Measurements from ENCODE around the gene ZBTB42. TPM values are rescaled to one million over a fixed set of nuclear protein-coding genes. Genes with fewer than 3 reads are reported as not detected.

ZBTB42 gene
- total and polyA plus RNA-seq, 2 of the 13 experiments (the other 11 are each of a cell fraction or from before 2014, with no cell fraction given): 2.8 to 4.2 TPM

- no peak for TF ChIP-seq TERF1 (CRISPR knock-in tag; IDR thresholded peaks at IDR 0.05)
- no peak for TF ChIP-seq NFIC (IDR thresholded peaks at IDR 0.05; ENCODE audit: low read length)
- TF ChIP-seq HMG20A (CRISPR knock-in tag; IDR thresholded peaks at IDR 0.05; ENCODE audit: borderline replicate concordance): peak; percentile 22; the same call in 1 of the 2 replicates
- TF ChIP-seq HDAC2 (CRISPR knock-in tag; IDR thresholded peaks at IDR 0.05): 0 out of 2 replicates have a peak, but pooled peaks have one; percentile 31
- TF ChIP-seq EP300 (IDR thresholded peaks at IDR 0.05; ENCODE audit: low read depth in 2 of 2, low read length in 2 of 2): 0 out of 4 replicates have a peak, but pooled peaks of 1 of the 2 experiments have one; percentile 34
- TF ChIP-seq EP300 (CRISPR knock-in tag; IDR thresholded peaks at IDR 0.05; ENCODE audit: borderline replicate concordance): no peak
- TF ChIP-seq ZNF672 (CRISPR knock-in tag; IDR thresholded peaks at IDR 0.05): no peak
- TF ChIP-seq ZNF576 (CRISPR knock-in tag; IDR thresholded peaks at IDR 0.05): no peak
- TF ChIP-seq PATZ1 (CRISPR knock-in tag; IDR thresholded peaks at IDR 0.05): peak; percentile 99
- TF ChIP-seq AHR (CRISPR knock-in tag; IDR thresholded peaks at IDR 0.05): no peak
- TF ChIP-seq TAF1 (CRISPR knock-in tag; IDR thresholded peaks at IDR 0.05): peak; percentile 39; the same call in 1 of the 2 replicates
- TF ChIP-seq ZNF367 (CRISPR knock-in tag; IDR thresholded peaks at IDR 0.05; ENCODE audit: borderline replicate concordance): no peak
- no peak for TF ChIP-seq KDM6A (CRISPR knock-in tag; IDR thresholded peaks at IDR 0.05; ENCODE audit: low read depth)
- no peak for TF ChIP-seq PCBP1 (IDR thresholded peaks at IDR 0.05; ENCODE audit: borderline replicate concordance, low read depth, low read length)
- peak; percentile 12 for TF ChIP-seq YY1 (IDR thresholded peaks at IDR 0.05; ENCODE audit: insufficient read depth, insufficient replicate concordance, low read depth, low read length)
- 0 out of 2 replicates have a peak, but pooled peaks have one; percentile 15 for TF ChIP-seq THAP9 (CRISPR knock-in tag; IDR thresholded peaks at IDR 0.05; ENCODE audit: borderline replicate concordance)
- TF ChIP-seq ZNF878 (CRISPR knock-in tag; IDR thresholded peaks at IDR 0.05): no peak
- no peak for TF ChIP-seq MZF1 (CRISPR knock-in tag; IDR thresholded peaks at IDR 0.05; ENCODE audit: borderline replicate concordance)
- TF ChIP-seq ZBTB26 (CRISPR knock-in tag; IDR thresholded peaks at IDR 0.05; ENCODE audit: borderline replicate concordance): 0 out of 2 replicates have a peak, but pooled peaks have one; percentile 11
- peak; percentile 24; the same call in 1 of the 2 replicates for TF ChIP-seq MYC (CRISPR knock-in tag; IDR thresholded peaks at IDR 0.05; ENCODE audit: borderline replicate concordance)
Measured at GRCh38 chr14:104800015-104800770, 708 bp upstream of the ZBTB42 start (continued).

Measured in HepG2 (cell line).